ENCODE measurements around the gene STPG4. TPM values are rescaled to one million over a fixed set of nuclear protein-coding genes. Genes with fewer than 3 reads are reported as not detected.

STPG4 gene
- total and polyA plus RNA-seq, 7 donors: 0.12 to 1.1 (median 0.63) TPM; not detected in 3

DNA sequence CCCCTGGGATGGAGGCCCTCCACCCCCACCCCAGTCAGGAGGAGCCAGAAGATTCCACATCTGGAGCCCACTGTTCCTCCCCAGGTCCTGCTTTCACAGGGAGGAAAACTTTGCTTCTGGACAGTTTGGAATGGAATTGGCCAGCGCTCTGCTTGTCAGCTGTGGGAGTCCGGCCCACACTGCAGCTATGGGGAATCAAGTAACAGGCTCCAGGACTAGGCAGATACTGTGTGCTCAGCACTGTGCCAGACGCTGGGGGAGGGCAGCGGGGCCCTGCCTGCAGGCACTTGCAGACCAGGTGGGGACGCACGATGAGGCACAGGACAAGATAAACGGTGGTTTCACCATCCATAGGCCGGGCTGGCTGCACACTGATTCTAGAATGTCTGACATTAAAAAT lies 114.0 kb downstream of the STPG4 start:
- Histone ChIP-seq H3K4me3 (no peak overlapping the region), H3K36me3 (peaks cover 0 to 6% (median 1%) of the 10 kb centered on the region in 4 donors), H3K4me1 (peaks cover 0 to 78% (median 66%) of the 10 kb centered on the region in 4 donors), H3K27me3 (no peaks in the 10 kb centered on the region), H3K27ac (peak overlapping the region; percentile 83 to 97 (median 93)), H3K9me3 (no peaks in the 10 kb centered on the region)
- TF ChIP-seq POLR2AphosphoS5 (IDR thresholded peaks at IDR 0.05): peak in 3 of 4 donors; percentile 31 to 54 (median 35)
- no peak for TF ChIP-seq CTCF (IDR thresholded peaks at IDR 0.05)
- 74 to 84% methylated on average over 8 of the region's 8 CpGs for WGBS, 2 donors
- DNase-seq: peak; percentile 80
- intact Hi-C loops (cut with DNase I): no loop called here

GRCh38 chr2:47040651-47041050 lies 114.5 kb downstream of the STPG4 start:
- H3K9me3 ChIP-seq: no peaks in the 10 kb centered on the region
- no peak overlapping the region for H3K4me3 ChIP-seq
- H3K4me1 ChIP-seq: peaks cover 0 to 82% (median 70%) of the 10 kb centered on the region in 4 donors
- no peaks in the 10 kb centered on the region for H3K27me3 ChIP-seq
- intact Hi-C loops (cut with DNase I): no loop called here
- TF ChIP-seq CTCF (IDR thresholded peaks at IDR 0.05) (no peak), EP300 (IDR thresholded peaks at IDR 0.05) (no peak), POLR2AphosphoS5 (IDR thresholded peaks at IDR 0.05) (no peak)
- H3K36me3 ChIP-seq: peaks cover 0 to 4% (median 0%) of the 10 kb centered on the region in 4 donors
- DNase-seq: no peak
- H3K27ac ChIP-seq: peak overlapping the region; percentile 83 to 97 (median 93)
- 86 to 87% methylated on average over 10 of the region's 10 CpGs for WGBS, 2 donors

DNA sequence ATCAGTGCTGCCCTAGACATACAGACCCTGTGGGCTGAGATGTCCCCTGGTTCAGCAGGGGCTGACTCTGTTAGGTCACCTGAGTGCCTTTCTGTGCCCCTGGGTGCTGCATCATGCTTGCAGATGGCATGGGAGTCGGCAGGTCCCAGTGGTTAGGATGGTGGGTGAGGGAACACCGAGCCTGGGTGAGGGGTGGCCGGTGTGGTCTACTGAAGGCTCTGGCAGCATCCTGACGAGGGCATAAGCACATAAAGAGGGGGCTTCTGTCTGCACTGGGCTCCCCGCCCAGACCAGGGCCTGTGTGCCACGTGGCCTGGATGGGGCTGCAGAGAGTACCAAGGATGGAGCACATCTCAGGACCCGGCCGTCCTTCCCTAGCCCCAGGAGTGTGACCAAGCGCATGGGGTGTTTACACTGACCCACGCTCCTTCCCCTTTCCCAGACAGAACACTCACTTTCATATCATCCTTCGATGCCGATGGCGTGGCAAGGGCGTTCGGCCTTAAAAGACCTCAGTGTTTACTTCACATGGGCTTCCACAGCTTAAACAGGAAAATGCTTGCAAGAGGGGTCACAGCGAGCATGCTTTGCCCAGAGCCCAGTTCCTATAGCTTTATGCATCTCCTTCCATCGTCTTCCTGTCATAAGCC lies 115.1 kb downstream of the STPG4 start:
- H3K4me1 ChIP-seq: peaks cover 0 to 89% (median 76%) of the 10 kb centered on the region in 4 donors
- H3K36me3 ChIP-seq: peaks cover 0 to 4% (median 0%) of the 10 kb centered on the region in 4 donors
- 87 to 89% methylated on average over 17 of the region's 17 CpGs for WGBS, 2 donors
- intact Hi-C loops (cut with DNase I): no loop called here
- H3K27ac ChIP-seq: peak overlapping the region; percentile 83 to 97 (median 93)
- TF ChIP-seq POLR2AphosphoS5 (IDR thresholded peaks at IDR 0.05) (no peak), CTCF (IDR thresholded peaks at IDR 0.05) (no peak), POLR2A (IDR thresholded peaks at IDR 0.05) (no peak), EP300 (IDR thresholded peaks at IDR 0.05) (no peak)
- no peak overlapping the region for H3K4me3 ChIP-seq
- no peaks in the 10 kb centered on the region for H3K27me3 ChIP-seq
- no peak for DNase-seq
- no peaks in the 10 kb centered on the region for H3K9me3 ChIP-seq

GRCh38 chr2:47039489-47039870 lies 115.6 kb downstream of the STPG4 start:
- Histone ChIP-seq H3K4me3 (no peak overlapping the region), H3K27me3 (no peaks in the 10 kb centered on the region), H3K27ac (peak overlapping the region; percentile 83 to 97 (median 93)), H3K36me3 (peaks cover 0 to 4% (median 0%) of the 10 kb centered on the region in 4 donors), H3K4me1 (peaks cover 0 to 94% (median 82%) of the 10 kb centered on the region in 4 donors), H3K9me3 (no peaks in the 10 kb centered on the region)
- TF ChIP-seq EP300 (IDR thresholded peaks at IDR 0.05) (no peak), POLR2A (IDR thresholded peaks at IDR 0.05) (no peak), CTCF (IDR thresholded peaks at IDR 0.05) (no peak), POLR2AphosphoS5 (IDR thresholded peaks at IDR 0.05) (no peak)
- intact Hi-C loops (cut with DNase I): no loop called here
- DNase-seq: no peak
- WGBS, 2 donors: 72 to 90% methylated on average over 2 of the region's 2 CpGs

All from sigmoid colon (tissue), 7 donors.